ENCODE measurements around the gene ZSCAN16. TPM values are rescaled to one million over a fixed set of nuclear protein-coding genes. Genes with fewer than 3 reads are reported as not detected.

ZSCAN16 gene
- total and polyA plus RNA-seq, 9 of the 15 experiments (the other 6 are each of a cell fraction or from before 2014, with no cell fraction given): 0.08 TPM; not detected in 8

DNA sequence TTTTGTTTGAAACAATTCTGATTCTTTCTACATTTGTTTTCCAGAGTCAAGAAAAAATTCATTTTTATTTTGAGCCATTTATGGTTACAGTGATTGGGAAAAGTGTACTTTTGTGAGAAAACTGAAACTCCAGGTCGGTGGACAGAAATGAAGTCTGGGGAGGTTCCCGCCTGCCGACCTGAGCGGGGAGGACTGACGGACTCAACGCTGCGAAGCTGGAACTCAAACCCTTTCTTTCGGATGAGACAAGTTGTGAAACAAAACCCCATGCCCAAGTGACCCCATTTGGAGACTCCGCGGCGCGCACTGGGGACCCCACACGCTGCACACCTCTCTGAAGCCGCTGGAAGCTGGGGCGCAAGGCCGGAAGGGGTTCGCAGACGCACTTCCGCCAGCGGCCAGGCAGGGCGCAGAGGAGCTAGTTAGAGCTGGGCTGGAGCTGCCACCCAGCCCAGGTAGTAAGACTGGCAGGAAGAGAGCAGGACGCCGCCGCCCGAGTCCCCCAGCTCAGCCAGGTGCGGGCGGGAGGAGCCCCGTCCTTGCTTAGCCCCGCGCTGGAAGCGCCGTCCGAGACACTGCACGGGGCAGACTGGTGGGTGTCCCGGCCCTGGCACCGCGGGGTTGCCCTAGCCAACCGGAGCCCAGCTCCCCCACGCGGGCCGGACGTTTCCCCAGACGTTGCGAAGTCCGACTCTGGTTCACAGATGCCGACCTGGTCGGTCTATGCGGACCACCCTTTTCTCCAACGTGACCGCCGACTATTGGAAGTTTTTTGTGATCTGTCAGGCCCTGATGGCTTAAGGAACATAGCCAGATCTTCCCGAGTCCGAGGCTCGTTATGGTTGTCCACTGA is 19.8 kb upstream of the ZSCAN16 start (continued):
- TF ChIP-seq ELF4 (CRISPR knock-in tag; IDR thresholded peaks at IDR 0.05) (peak; percentile 29; the same call in 1 of the 2 replicates), E2F5 (CRISPR knock-in tag; IDR thresholded peaks at IDR 0.05) (peak; percentile 79; the same call in 1 of the 2 replicates), NKRF (IDR thresholded peaks at IDR 0.05; ENCODE audit: borderline replicate concordance) (peak; percentile 17; the same call in 1 of the 2 replicates), ELK1 (CRISPR knock-in tag; IDR thresholded peaks at IDR 0.05) (no peak), CBX8 (IDR thresholded peaks at IDR 0.05; ENCODE audit: borderline replicate concordance, extremely low read depth, low read depth, low read length, poor library complexity, severe bottlenecking) (no peak), KLF10 (CRISPR knock-in tag; IDR thresholded peaks at IDR 0.05) (no peak), ZBTB2 (IDR thresholded peaks at IDR 0.05) (peak; percentile 71), ZNF445 (CRISPR knock-in tag; IDR thresholded peaks at IDR 0.05; ENCODE audit: low read depth) (no peak), ID3 (CRISPR knock-in tag; IDR thresholded peaks at IDR 0.05) (0 out of 2 replicates have a peak, but pooled peaks have one; percentile 47), ID3 (tag; IDR thresholded peaks at IDR 0.05) (peak; percentile 93), ETS1 (conservative IDR thresholded peaks at IDR 0.05; ENCODE audit: control insufficient read depth, low read depth, low read length) (0 out of 2 replicates have a peak, but pooled peaks have one; percentile 51), ATF7 (IDR thresholded peaks at IDR 0.05) (peak; percentile 70), BDP1 (IDR thresholded peaks at IDR 0.05; ENCODE audit: insufficient read depth, insufficient read length) (no peak), IFI16 (CRISPR knock-in tag; IDR thresholded peaks at IDR 0.05) (no peak), HMGN3 (IDR thresholded peaks at IDR 0.05; ENCODE audit: borderline replicate concordance, extremely low read depth, insufficient read length, low read depth, low read length) (peak; percentile 70)
- TF ChIP-seq, protein P1, sequence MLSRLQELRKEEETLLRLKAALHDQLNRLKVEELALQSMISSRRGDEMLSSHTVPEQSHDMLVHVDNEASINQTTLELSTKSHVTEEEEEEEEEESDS (CRISPR knock-in tag; IDR thresholded peaks at IDR 0.05): no peak
